A549 (cell line): ENCODE measurements around the gene UBAP1. TPM values are rescaled to one million over a fixed set of nuclear protein-coding genes. Genes with fewer than 3 reads are reported as not detected.

Experiments
- ATAC-seq, 2 experiments: fragments of 200-7000 bp in 1 of 2; fragments of >200 bp in 1 of 2; cut with Nextera tagmentation in 1 of 2; cut with Tn5 transposase in 1 of 2; 3 replicates each; pipeline versions ENCODE4 v1.8.0 to v1.9.1; 2018 to 2020; ENCODE audit warnings: mild to moderate bottlenecking in 1 of 2, moderate library complexity in 1 of 2
- CTCF ChIA-PET: fragments of 300-600 bp; sonication (Branson Sonifier 250); formaldehyde crosslinking; extraction: SDS; loops from one replicate; lab custom pipeline; 2021; ENCODE audit warnings: antibody characterized with exemption, inconsistent platforms; lab: Yijun Ruan, JAX
- POLR2A ChIA-PET: fragments of 350-600 bp; formaldehyde crosslinking; extraction: SDS; loops from one replicate; lab custom pipeline; 2021; ENCODE audit warnings: antibody characterized with exemption, inconsistent platforms; lab: Yijun Ruan, JAX
- DNase-seq, 2 experiments: peaks; one replicate each; pipeline versions ENCODE4 v3.0.0 to v3.0.0-alpha.2; 2011 to 2016; ENCODE audit warnings: low read depth in 1 of 2, low spot score in 1 of 2
- FAIRE-seq: peaks from 2 replicates; lab custom pipeline; 2011; peaks lifted over from hg19 to GRCh38; lab: Jason Lieb, UNC
- H3K27ac ChIP-seq, 2 experiments: fragments of >200 bp; sonication (Bioruptor Twin); formaldehyde crosslinking; 3 replicates each; pipeline ENCODE4 v1.5.1; 2016 to 2017
- H3K4me1 ChIP-seq: fragments of >200 bp; sonication (Bioruptor Twin); formaldehyde crosslinking; 3 replicates; pipeline ENCODE4 v1.6.1; 2016
- H3K4me2 ChIP-seq: fragments of >200 bp; sonication (Bioruptor Twin); formaldehyde crosslinking; 3 replicates; pipeline ENCODE4 v1.6.1; 2016
- H3K4me3 ChIP-seq: fragments of >200 bp; sonication (Bioruptor Twin); formaldehyde crosslinking; 3 replicates; pipeline ENCODE4 v1.5.1; 2016
- H3K9me3 ChIP-seq: fragments of >200 bp; sonication (Bioruptor Twin); formaldehyde crosslinking; 3 replicates; pipeline ENCODE4 v1.6.1; 2016
- ATOH8 ChIP-seq: fragments of 250-450 bp; sonication (Bioruptor Pico); IDR thresholded peaks from 2 replicates; pipeline ENCODE4 v1.5.0; 2020; ENCODE audit warnings: low read depth, mild to moderate bottlenecking, moderate library complexity
- BCL3 ChIP-seq: fragments of >200 bp; sonication (Bioruptor Twin); formaldehyde crosslinking; IDR thresholded peaks from 3 replicates; pipeline ENCODE4 v1.6.1; 2016
- CHD2 ChIP-seq: fragments of 150-350 bp; IDR thresholded peaks from 2 replicates; pipeline ENCODE4 v1.6.1; 2014; ENCODE audit warnings: low read length; ENCODE audit not compliant: partially characterized antibody
- E2F6 ChIP-seq: IDR thresholded peaks from 2 replicates; pipeline ENCODE4 v1.6.1; 2012; ENCODE audit warnings: low read depth, borderline replicate concordance
- EHF ChIP-seq: fragments of 250-450 bp; sonication (Bioruptor Pico); IDR thresholded peaks from 2 replicates; pipeline ENCODE4 v1.5.0; 2020; ENCODE audit warnings: mild to moderate bottlenecking
- FOSL2 ChIP-seq, 2 experiments: fragments of 450-650 bp in 1 of 2; fragments of >200 bp in 1 of 2; sonication (Bioruptor Twin) in 1 of 2; formaldehyde crosslinking; IDR thresholded peaks; 2 replicates each; pipeline versions ENCODE4 v1.5.0 to v1.6.1; 2016 to 2020; ENCODE audit warnings: mild to moderate bottlenecking in 1 of 2, moderate library complexity in 1 of 2
- GATA3 ChIP-seq: IDR thresholded peaks from 2 replicates; pipeline ENCODE4 v1.6.1; 2012; ENCODE audit warnings: borderline replicate concordance
- HEYL ChIP-seq: fragments of 250-450 bp; sonication (Bioruptor Pico); IDR thresholded peaks from 2 replicates; pipeline ENCODE4 v1.8.0; 2021; ENCODE audit warnings: mild to moderate bottlenecking, moderate library complexity
- HMGXB4 ChIP-seq: fragments of 250-450 bp; sonication (Bioruptor Pico); IDR thresholded peaks from 2 replicates; pipeline ENCODE4 v1.5.0; 2021; ENCODE audit warnings: mild to moderate bottlenecking, moderate library complexity, borderline replicate concordance
- HOXB5 ChIP-seq: fragments of 250-450 bp; sonication (Bioruptor Pico); IDR thresholded peaks from 2 replicates; pipeline ENCODE4 v1.5.0; 2020; ENCODE audit warnings: mild to moderate bottlenecking, moderate library complexity
- JUN ChIP-seq, 2 experiments: fragments of >200 bp; sonication (Bioruptor Twin); formaldehyde crosslinking; IDR thresholded peaks; 2 replicates in 1 of 2; 3 replicates in 1 of 2; pipeline ENCODE4 v1.6.1; 2016 to 2017
- JUNB ChIP-seq: fragments of >200 bp; sonication (Bioruptor Twin); formaldehyde crosslinking; IDR thresholded peaks from 2 replicates; pipeline ENCODE4 v1.6.1; 2016
- KDM5A ChIP-seq: fragments of 200-600 bp; sonication (generic); IDR thresholded peaks from 2 replicates; pipeline ENCODE4 v1.6.1; 2016; ENCODE audit warnings: antibody characterized with exemption, mild to moderate bottlenecking
- MAFK ChIP-seq: fragments of 450-650 bp; IDR thresholded peaks from 2 replicates; pipeline ENCODE4 v1.6.1; 2014; ENCODE audit not compliant: partially characterized antibody
- MAX ChIP-seq: IDR thresholded peaks from 2 replicates; pipeline ENCODE4 v1.6.1; 2012
- MAZ ChIP-seq: fragments of 150-350 bp; IDR thresholded peaks from 2 replicates; pipeline ENCODE4 v1.6.1; 2014; ENCODE audit warnings: antibody characterized with exemption, low read depth, low read length, borderline replicate concordance
- PHF8 ChIP-seq: fragments of 200-600 bp; sonication (generic); IDR thresholded peaks from 2 replicates; pipeline ENCODE4 v1.6.1; 2016; ENCODE audit warnings: low read depth, mild to moderate bottlenecking, antibody characterized with exemption, moderate library complexity, borderline replicate concordance
- POLR2A ChIP-seq: IDR thresholded peaks from 2 replicates; pipeline ENCODE4 v1.6.1; 2012; ENCODE audit warnings: mild to moderate bottlenecking, low read length
- RCOR1 ChIP-seq: fragments of 150-350 bp; IDR thresholded peaks from 2 replicates; pipeline ENCODE4 v1.6.1; 2014; ENCODE audit warnings: antibody characterized with exemption, low read length, low read depth
- RFX5 ChIP-seq: fragments of 450-650 bp; IDR thresholded peaks from 2 replicates; pipeline ENCODE4 v1.7.1; 2014; ENCODE audit warnings: antibody characterized with exemption, mild to moderate bottlenecking, moderate library complexity
- TP53 ChIP-seq: fragments of 250-450 bp; sonication (Bioruptor Pico); IDR thresholded peaks from 2 replicates; pipeline ENCODE4 v1.5.0; 2021; ENCODE audit warnings: mild to moderate bottlenecking, moderate library complexity
- USF2 ChIP-seq: fragments of 450-650 bp; IDR thresholded peaks from 2 replicates; pipeline ENCODE4 v1.6.1; 2014; ENCODE audit warnings: antibody characterized with exemption
- ZNF302 ChIP-seq: fragments of 250-450 bp; sonication (Bioruptor Pico); IDR thresholded peaks from 2 replicates; pipeline ENCODE4 v1.9.0; 2021; ENCODE audit warnings: inconsistent platforms, mild to moderate bottlenecking, moderate library complexity
- WGBS: methylation state at CpG from one replicate; pipeline ENCODE4 v1.1.6; 2017; ENCODE audit errors: missing lambda C conversion rate; 5-methylcytosine and 5-hydroxymethylcytosine counted together
- polyA minus RNA-seq: library from RNA; depleted of rRNA, polyadenylated mRNA; stranded (reverse); fragments of >200 nt; gene quantifications from 2 replicates; pipeline ENCODE4 v1.2.3, GENCODE V29; 2011; rRNA and poly(A)+ RNA removed
- polyA plus RNA-seq, 4 experiments: library from polyadenylated mRNA; depleted of rRNA in 3 of 4; stranded (reverse); fragments of >200 nt; fragmentation: RNase III in 1 of 4; extraction: RNeasy Plus Mini Kit Qiagen cat#74134 plus additional on column Dnase treatment in 1 of 4; gene quantifications; 2 replicates in 3 of 4; 3 replicates in 1 of 4; pipeline ENCODE4 v1.2.3, GENCODE V29; 2011 to 2017

Gene UBAP1
- polyA plus RNA-seq (2011; rRNA removed) (73.1 and 86.7 TPM in 2 replicates), polyA plus RNA-seq (2017; fragmentation: RNase III; extraction: RNeasy Plus Mini Kit Qiagen cat#74134 plus additional on column Dnase treatment) (33.5 to 40.1 TPM (median 38.5 TPM) in 3 replicates), polyA minus RNA-seq (73.0 and 84.8 TPM in 2 replicates)
- 23.7 and 31.6 TPM in 2 replicates for polyA plus RNA-seq (2012; cell fraction: cytosol; rRNA removed)
- 14.2 and 22.1 TPM in 2 replicates for polyA plus RNA-seq (2012; cell fraction: nucleus; rRNA removed)

- CTCF ChIA-PET, result interaction anchor here (0.5 to 1.3 kb wide), 9 partner anchors 13 to 441 kb away, joined by 3 to 8 read pairs (median 3); no protein-coding TSS in a partner anchor
- WGBS, result 4% methylated on average over 35 of the region's 48 CpGs
- Histone ChIP-seq H3K4me3 (peak within 1 kb of the TSS; percentile 88), H3K9me3 (no peaks in the 10 kb centered on the region)
- TF ChIP-seq BCL3, result peak; percentile 70; the same call in 1 of the 3 replicates
- no peak for TF ChIP-seq HMGXB4 (CRISPR knock-in tag)
- TF ChIP-seq EHF, result no peak
- TF ChIP-seq TP53 (CRISPR knock-in tag), result 0 out of 2 replicates have a peak, but pooled peaks have one; percentile 53
- peak; percentile 73; the same call in 1 of the 2 replicates for TF ChIP-seq RFX5
- peak; percentile 90 for TF ChIP-seq POLR2A
- TF ChIP-seq PHF8, result peak; percentile 50; the same call in 1 of the 2 replicates
- TF ChIP-seq E2F6, result peak; percentile 27; the same call in 1 of the 2 replicates
- peak; percentile 53 to 92; a peak in 3 of 5 replicates for TF ChIP-seq JUN (IDR thresholded peaks at IDR 0.05)
- TF ChIP-seq FOSL2 (IDR thresholded peaks at IDR 0.05), result no peak
- peak; percentile 51; the same call in 1 of the 2 replicates for TF ChIP-seq FOSL2 (CRISPR knock-in tag; IDR thresholded peaks at IDR 0.05)
- TF ChIP-seq GATA3, result 0 out of 2 replicates have a peak, but pooled peaks have one; percentile 11
- peak; percentile 79 for TF ChIP-seq MAFK
- TF ChIP-seq MAX, result peak; percentile 64; the same call in 1 of the 2 replicates
- TF ChIP-seq HEYL (CRISPR knock-in tag), result 0 out of 2 replicates have a peak, but pooled peaks have one; percentile 55
- TF ChIP-seq JUNB, result no peak
- 0 out of 2 replicates have a peak, but pooled peaks have one; percentile 8 for TF ChIP-seq MAZ
- TF ChIP-seq, all 56 proteins: peak for 13
- Histone ChIP-seq H3K4me2 (peak within 1 kb of the TSS; percentile 92), H3K4me1 (peaks cover 13% of the 10 kb centered on the region), H3K27ac (peak within 1 kb of the TSS; percentile 93 to 94)
- DNase-seq (peak; percentile 97 to 98), ATAC-seq (peak; percentile 95 to 99), FAIRE-seq (peak; percentile 96)
- POLR2A ChIA-PET, result interaction anchor here (0.6 to 1.7 kb wide), 18 partner anchors 8 to 198 kb away, joined by 3 to 14 read pairs (median 4); partner anchors contain the start of gene MYORG
These were observed at the start of gene UBAP1 for GRCh38 chr9:34178436-34179212. Gene UBAP1, plus strand, starts transcription at chr9:34179043. Its CDS starts 41,872 bp downstream, at chr9:34220915.

GRCh38 chr9:34131571-34131970 is 47.3 kb upstream of the UBAP1 start:
- ATAC-seq (no peak), FAIRE-seq (no peak), DNase-seq (no peak)
- Histone ChIP-seq H3K4me2 (no peak overlapping the region), H3K9me3 (no peaks in the 10 kb centered on the region), H3K4me1 (peaks cover 18% of the 10 kb centered on the region), H3K27ac (peak overlapping the region; percentile 49 to 73; a peak in 5 of 6 replicates), H3K4me3 (no peak overlapping the region)
- WGBS, result 89% methylated on average over 7 of the region's 7 CpGs
- ChIA-PET POLR2A (interaction anchor here (0.7 kb wide), 1 partner anchor 83 kb away, joined by 3 read pairs; the partner anchor contains the start of gene UBAP2), CTCF (interaction anchor here (1.2 to 2.0 kb wide), 2 partner anchors 121 to 122 kb away, joined by 3 to 9 read pairs; no protein-coding TSS in a partner anchor)
- no peak for TF ChIP-seq ZNF302 (CRISPR knock-in tag)
- no peak for TF ChIP-seq KDM5A
- no peak for TF ChIP-seq USF2
- TF ChIP-seq CHD2, result no peak
- TF ChIP-seq TP53 (CRISPR knock-in tag), result no peak
- TF ChIP-seq ATOH8 (CRISPR knock-in tag), result no peak
- no peak for TF ChIP-seq RCOR1
- no peak for TF ChIP-seq HOXB5 (CRISPR knock-in tag)
